DMS153 (cell line): ENCODE measurements around the gene GJD3.

ENCODE experiments used
- DNase-seq: peaks from one replicate; lab custom pipeline; 2025; lab: John Stamatoyannopoulos, UW

Gene GJD3

DNA sequence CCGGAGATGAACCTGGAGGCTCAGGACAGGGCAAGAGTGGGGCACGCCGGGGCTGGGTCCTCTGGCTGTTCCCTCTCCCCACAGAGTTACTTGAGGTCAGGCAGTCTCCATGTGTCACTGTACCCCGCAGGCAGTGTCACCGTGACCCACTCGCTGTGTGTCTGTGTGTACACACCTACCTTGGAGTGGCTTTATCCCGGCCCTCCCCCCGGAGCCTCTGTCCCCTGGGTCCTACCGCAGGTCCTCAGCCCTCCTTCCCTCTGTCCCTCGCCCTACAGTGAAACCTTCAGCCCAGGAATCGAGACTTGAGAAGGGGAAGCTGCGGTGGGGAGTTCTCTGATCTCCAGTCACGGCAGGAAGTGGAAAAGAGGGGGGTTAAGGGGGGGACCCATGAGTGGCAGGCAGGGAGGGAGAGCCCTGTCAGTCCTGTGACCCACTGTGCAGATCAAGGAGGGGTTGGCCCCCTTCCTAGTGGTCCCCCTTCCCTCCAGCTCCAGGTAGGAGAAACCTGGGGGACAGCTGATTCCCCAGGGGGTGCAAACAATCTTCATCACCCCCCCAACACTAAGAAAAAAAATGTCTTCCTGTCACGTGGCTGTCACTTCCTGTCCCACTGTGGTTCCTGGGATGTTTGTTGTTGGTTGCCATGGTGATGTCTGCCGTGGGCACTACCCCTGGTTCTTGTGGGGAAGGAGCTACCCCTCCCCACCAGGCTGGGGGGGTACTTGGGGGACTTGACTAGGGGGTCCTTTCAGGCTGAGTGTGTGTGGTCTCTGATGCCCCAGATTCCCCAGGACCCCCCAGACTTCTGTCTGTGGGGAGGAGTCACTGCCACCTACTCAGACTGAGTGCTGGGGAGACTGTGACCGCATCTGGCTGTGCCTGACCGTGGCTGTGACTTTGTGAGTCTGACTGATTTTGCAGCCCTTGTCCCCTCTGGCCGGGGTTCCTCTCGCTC lies 41.9 kb downstream of the GJD3 start:
- peak; percentile 36 for DNase-seq

DNA sequence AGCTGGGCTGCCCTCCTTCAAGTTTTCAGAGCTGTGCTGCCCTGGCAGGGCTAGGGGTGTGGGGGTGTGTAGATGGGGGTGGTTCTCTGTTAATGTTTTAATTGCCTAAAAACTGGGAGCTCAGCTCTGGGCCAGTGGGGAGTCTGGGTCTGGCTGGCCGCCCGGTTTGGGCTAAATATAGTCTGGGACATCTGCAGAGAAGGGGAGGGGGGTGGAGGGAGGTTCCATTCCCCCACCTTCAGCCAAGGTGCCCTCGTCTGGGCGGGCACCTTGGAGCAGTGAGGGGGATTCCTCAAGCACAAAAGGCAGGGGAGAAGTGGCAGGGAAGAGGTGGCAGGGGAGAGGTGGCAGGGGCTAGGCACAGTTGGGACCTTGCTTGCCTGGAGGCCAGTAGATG lies 42.6 kb downstream of the GJD3 start:
- no peak for DNase-seq

DNA sequence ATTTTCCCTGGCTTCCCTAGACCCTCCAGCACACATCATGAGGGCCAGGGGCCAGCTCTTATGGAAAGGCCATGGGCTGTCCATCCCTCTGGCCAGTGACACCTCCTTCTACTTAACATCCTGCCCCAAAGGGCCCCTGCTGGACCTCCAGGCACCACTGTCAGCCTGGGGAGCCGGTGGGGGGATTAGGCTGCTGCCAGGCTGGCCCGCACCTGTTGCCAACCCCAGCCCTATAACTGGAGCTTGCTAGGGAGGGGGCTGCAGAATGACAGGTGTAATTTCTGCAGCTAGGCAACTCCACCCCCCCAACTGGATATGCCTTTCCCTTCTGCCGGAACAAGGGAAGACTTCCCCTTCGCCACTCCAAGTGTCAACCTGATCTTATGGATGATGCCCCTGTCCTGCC lies 43.0 kb downstream of the GJD3 start:
- DNase-seq, result no peak

DNA sequence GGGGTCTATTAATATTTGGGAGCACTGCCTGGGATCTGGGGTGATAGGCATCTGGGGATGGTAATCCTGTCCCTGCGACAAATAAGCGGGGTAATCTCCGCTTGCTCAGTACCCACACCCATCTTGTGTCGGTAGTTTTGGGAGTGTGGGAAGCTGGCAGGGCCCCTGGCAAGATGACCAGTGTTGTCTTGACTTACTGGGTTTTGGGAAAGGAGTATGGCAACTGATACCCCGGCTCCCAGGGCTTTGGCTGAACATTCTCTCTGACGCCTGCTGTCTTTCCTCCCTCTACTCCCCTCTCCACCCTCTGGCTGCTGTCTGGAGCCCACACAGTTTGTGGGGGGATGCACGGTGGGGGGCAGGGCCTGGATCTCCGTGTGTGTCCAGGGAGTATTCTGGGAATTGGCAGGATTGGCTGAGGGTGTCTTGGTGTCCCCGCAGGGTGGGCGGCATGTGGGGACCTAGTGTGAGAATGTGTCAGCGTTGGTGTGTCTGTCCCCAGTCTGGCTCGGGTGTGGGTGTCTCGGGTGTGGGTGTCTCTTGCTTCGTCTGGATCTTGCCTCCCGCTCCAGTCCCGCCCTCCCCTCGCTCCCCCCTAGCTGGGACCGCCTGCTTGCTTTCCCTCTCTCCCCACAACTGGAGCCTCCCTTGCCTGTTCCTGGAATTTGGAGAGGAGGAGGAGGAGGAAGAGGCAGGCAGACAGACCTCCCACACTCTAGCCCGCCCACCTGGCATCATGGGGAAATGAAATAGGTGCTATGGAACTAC lies 43.6 kb downstream of the GJD3 start:
- DNase-seq, result no peak

DNA sequence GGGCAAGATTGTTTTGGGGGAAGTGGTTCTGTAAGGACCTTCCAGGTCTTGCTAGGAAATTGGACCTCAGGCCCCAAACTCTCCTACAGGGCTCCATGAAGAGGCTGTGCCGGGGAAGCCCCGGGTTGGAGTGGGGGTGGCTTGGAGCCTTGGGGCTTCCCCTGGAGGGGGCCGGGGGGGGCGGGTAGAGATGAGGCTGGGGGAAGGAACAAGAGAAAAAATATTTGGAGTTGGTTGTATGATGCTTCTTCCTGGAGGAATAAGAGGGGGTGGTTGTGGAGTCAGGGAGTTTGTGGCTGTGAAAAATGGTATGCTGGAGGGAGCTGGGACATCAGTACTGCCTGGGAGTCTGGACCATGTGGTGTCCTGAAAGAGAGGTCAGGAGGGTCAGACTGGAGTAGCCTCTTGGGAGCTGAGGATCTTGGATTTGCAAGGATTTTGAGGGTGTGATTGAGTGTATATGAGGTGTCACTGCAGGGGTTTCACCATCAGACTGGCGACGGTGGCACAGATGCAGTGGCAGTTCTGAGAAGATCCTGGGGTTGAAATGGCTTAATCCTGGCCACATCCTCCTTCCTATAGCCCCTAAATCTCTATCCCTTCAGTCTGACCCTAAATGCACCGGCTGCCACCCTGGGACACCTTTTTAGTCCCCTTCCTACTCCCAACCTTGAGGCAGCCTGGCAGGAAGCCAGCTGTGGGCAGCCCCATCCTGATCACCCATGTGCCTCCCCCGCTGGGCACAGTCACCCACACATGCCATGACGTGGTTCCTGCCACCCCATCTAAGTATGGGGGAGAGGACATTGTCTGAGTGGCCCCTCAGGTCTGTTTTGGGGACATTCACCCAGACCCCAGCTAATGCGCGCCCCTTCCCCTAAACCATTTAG lies 44.6 kb downstream of the GJD3 start:
- DNase-seq, result no peak

DNA sequence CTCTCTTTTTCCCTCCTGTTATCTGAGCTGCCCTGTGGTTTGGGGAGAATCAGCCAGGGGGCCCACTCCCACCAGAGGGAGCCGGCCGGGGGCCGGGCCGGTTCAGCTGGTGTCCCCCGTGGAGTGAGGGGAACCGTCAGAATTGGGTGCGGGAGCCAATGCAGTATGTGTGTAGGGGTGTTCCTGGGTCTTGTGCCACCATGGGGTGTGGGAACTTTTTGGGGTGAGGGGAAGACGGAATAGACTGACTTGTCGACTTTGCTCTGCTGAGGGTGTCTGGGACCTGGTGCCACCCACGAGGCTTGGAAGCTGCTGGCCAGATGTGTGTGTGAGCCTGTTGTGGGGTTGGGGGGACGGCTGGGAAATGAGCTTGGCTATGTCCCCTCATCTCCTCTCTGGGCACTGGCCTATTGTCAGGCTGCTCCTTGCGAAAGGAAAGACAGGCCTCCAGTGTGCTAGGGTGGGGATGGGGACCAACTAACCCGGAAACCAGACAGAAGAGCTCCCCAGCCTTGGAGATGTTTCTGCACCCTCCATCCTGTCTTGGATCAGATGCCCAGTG lies 45.6 kb downstream of the GJD3 start:
- DNase-seq, result no peak

DNA sequence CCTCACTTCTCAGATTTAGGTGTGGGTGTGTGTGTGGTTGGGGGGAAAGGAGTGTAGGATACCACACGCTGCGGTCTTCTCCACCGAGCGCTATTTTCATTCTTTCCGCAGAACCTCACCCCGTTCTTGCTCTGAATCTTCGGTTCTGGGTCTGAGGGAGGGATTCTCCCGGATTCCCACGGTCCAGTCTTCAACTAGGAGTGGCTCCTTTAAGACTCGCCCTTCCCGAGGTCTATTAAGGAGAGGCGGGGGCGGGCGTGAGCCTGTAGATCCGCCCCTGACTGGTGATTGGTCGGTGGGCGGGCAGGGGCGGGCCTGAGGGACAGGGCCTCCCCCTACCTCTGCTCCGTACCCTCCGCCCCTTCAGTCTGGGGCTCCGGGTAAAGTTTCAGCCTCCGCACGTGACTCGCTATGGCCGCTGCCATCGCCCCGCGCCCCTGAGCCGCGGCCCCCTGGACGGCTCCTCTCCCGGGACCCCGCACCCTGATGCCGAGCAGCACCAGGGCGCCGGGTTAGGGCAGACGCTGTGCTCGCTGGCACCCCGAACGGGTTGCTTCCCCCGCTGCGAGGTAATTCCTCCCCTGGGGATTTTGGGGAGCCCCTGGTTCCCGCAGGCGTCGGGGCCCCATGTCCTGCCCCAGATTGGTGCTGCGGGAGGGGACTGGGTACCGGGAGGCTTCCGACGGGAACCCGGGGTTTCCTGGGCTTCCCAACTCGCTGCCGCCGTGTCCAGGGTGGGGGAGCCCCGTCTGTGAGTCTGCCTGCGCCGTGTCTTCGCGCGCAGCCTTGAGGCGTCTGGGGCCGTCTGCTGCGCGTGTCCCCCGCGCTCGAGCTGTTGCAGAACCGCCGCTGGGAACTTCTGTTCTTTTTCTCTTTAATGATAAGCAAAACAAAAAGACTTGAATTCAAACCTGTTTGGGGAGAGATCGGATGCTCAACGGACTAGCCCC lies 46.4 kb downstream of the GJD3 start:
- peak; percentile 77 for DNase-seq

DNA sequence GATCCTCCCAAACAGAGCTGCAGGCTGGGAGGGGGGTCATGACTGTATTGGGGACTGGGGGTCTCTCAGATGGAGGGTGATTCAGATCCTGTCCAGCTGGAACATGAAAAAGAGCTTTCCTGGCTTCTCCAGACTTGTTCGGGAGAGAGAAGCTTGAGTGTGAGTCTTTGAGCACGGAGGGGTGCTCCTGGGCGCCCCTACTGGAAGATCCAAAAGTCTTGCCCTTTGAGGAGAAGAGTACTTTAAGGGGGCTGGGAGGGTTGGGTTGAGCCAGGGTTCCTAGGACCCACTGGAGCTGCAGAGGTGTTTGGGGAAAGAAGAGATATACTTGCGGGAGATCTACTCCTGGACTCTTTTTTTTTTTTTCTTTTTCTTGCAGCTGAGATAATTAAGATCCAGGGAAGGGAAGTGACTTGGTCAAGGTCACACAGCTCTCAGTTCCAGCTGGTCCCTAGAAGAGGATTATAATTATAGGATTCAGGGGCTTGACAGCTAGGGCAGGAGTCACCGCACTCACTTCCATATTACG lies 47.1 kb downstream of the GJD3 start:
- no peak for DNase-seq

DNA sequence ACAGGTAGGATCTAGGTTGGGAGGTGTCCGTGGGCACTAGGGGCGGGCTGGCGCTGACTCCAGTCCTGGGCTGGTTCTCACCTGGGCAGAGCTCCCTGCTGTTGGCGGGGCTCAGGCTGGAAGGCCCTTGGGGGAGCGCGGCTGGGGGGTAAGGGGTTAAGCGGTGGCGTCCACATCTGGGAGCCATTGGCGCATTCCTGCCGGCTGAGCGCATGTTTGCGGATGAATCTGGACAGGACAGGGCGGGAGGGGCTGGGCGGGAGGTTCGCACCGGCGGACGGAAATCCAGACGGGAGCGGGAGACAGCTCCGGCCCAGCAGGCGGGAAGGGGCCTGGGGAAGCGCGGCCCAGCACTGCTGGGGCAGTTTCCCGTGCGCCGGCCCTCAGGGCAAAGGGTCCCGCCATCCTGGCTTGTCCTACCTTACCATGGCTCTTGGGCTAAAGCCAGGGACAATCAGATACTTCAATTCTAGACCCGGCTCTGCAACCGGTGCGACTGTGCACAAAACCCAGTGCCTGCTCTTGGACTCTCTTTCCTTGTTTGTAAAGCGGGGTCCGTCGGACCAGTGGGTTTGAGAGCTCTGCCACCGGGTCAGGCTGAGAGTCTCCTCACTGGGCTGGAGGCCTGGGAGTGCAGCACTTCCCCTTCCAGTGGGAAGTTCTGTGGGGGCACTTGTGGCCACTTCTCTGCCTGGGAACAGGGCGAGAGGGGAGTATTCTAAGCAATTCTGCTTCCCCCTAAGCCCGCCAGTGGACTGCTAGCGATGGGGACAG lies 47.8 kb downstream of the GJD3 start:
- no peak for DNase-seq

DNA sequence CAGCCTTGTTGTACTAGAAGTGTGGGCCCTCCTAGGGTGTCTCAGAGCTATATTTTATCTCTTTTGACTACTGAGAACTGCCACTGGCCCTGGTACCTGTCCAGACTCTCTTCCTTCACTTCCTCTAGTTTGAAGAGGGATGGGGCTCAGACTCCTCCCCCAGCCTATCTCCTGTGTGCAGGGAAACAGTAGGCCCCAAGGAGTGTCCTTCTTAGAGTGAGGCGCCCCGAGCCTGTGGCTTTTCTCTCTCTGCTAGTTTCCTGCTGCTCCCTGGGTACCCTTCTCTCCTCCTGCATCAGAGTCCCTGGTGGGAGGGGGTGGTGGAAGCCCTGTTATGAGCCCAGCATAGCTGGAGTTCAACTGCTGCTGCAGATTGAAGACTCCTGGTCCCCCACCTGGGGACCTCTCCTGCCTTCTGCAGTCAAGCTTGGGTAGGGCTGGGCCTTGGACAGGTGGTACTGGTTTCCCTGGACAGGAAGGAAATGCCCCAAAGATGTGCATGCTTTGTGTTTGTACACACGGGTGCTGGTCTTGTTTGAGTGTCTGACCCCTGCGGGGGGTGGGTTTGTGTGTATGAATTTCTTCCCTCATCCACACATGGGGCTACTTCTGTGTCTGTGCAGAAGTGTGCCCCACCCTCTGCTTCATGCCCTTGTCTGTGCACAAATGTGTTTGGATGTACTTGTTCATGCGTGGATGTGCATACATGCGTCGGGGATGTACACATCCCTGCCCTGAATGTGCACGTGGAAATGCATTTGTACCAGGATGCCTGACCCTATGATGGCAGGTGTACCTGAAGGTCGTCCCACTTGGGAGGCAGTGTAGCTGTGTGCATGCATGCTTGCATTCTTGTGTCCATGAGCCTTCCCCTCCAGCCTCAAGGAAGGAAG lies 48.6 kb downstream of the GJD3 start:
- DNase-seq, result no peak

DNA sequence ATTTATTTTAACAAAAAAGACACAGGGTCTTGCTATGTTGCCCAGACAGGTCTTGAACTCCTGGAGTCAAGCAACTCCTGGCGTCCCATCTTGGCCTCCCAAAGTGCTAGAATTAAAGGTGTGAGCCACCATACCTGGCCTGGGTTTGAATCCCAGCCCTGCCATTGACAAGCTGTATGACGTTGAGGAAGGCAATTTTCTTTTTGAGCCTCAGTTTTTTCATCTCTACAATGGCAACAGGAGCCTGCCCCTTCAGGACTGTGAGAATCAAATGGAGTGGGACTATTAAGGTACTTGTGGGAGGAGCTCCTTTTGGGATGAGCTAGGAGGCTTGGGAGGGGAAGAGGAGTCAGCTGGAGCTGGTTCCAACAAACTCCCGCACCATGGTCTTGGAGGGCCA lies 49.3 kb downstream of the GJD3 start:
- no peak for DNase-seq

DNA sequence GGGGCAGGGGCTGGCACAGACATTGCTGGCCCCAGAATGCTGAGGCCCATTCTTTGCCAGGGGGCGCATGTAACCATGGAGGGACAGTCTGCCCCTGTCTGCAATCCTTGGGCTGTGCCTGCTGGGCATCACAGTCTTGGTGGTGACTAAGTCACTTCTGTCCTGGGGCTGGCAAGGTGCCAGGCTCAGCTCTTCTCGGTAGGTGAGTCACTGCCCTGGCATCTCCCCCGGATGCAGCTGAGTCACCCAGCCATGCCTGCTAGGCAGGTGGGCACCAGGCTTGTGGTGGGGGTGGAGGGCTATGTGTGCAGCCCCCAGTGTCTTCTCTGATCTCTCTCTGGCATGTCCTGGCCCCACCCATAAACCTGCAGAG lies 50.0 kb downstream of the GJD3 start:
- peak; percentile 82 for DNase-seq

DNA sequence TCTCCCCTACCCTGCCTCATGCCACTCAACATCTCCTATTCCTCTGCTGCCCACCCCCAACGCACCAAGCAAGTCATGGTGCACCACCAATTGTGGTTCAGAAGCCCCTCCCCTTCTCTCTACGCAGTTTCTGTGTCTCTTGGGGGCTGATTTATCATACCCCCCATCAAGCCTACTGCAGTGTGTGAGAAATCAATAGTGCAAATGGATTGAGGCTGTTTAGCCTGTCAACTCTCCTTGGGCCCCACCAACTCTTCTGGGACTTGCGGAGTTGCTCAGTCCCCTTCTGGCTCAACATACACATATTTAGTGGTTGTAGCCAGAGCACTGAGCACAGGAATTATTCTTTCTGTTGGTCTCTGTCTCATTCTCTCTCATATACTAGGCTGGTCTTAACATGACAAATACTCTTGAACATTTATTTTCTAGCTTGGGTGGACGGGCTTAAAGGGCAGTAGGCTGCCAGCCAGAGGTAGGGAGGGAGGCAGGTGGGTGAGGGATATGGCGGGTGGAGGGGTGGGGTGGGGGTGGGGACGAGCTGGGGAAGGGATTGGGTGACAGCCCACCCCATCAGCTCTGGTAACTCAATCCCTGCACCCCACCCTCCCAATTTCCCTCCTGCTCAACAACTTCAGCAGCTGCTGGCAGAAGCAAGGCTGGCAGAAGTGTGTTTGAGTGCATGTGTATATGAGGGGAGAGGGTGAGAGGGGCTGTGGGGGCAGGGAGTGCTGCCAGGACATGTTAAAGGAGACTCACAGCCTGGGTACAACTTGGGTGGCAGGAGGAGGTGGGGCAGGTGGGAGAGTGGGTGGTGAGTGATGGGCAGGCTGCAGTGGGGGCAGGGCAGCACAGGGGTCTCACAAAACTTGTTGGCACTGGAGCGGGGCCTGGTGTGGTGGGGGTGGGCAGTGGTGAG lies 50.6 kb downstream of the GJD3 start:
- DNase-seq, result no peak
